HCT116 (cell line): ENCODE measurements around the gene FBXL19. TPM values are rescaled to one million over a fixed set of nuclear protein-coding genes. Genes with fewer than 3 reads are reported as not detected.

Experiments
- ATAC-seq: fragments of 200-7000 bp; cut with Tn5 transposase; 2 replicates; pipeline ENCODE4 v1.9.1; 2020; ENCODE audit warnings: mild to moderate bottlenecking, moderate library complexity
- BruUV-seq: library from RNA; stranded (reverse); fragments of 400-500 nt; replicated peaks from 2 replicates; lab custom pipeline; 2021; lab: Mats Ljungman, UMichigan
- CTCF ChIA-PET: fragments of 300-600 bp; sonication (Branson Sonifier 250); formaldehyde crosslinking; loops from one replicate; lab custom pipeline; 2021; ENCODE audit warnings: antibody characterized with exemption; lab: Charles Lee
- POLR2A ChIA-PET: fragments of 300-600, 350-600 bp; sonication (Branson Sonifier 250); formaldehyde crosslinking; loops from one replicate; lab custom pipeline; 2021; ENCODE audit warnings: antibody characterized with exemption; lab: Charles Lee
- RAD21 ChIA-PET, 2 experiments: fragments of 300-600 bp; sonication (Branson Sonifier 250); formaldehyde crosslinking; loops; one replicate each; lab custom pipeline; 2023; ENCODE audit warnings: low total read pairs in 2 of 2; ENCODE audit not compliant: uncharacterized antibody in 2 of 2, unreplicated experiment in 2 of 2, low non-redundant PET in 1 of 2; lab: Charles Lee
- DNase-seq: peaks from one replicate; pipeline ENCODE4 v3.0.0-alpha.2; 2010; ENCODE audit warnings: low read depth, low spot score
- H2AFZ ChIP-seq: fragments of 200-600 bp; shearing (Covaris generic), sonication (generic); 2 replicates; pipeline ENCODE4 v1.6.1; 2017; ENCODE audit warnings: low read depth, mixed run types, mixed read lengths, antibody characterized with exemption, low read length; ENCODE audit not compliant: poor library complexity, severe bottlenecking
- H3K27ac ChIP-seq: 2 replicates; pipeline ENCODE4 v1.5.1; 2012; ENCODE audit warnings: low read depth, low read length
- H3K27me3 ChIP-seq: fragments of 200-600 bp; sonication (generic); 2 replicates; pipeline ENCODE4 v1.6.1; 2016; ENCODE audit warnings: mixed run types, low read length, mixed read lengths; ENCODE audit not compliant: insufficient read depth
- H3K36me3 ChIP-seq, 2 experiments: fragments of 200-500 bp in 1 of 2; fragments of 200-600 bp in 1 of 2; sonication (Bioruptor generic) in 1 of 2; sonication (generic) in 1 of 2; 2 replicates each; pipeline versions ENCODE4 v1.5.1 to v1.6.1; 2014 to 2016; ENCODE audit warnings: low read length in 2 of 2, inconsistent platforms in 1 of 2, mixed read lengths in 1 of 2, mixed run types in 1 of 2; ENCODE audit not compliant: insufficient read depth in 2 of 2, control insufficient read depth in 1 of 2
- H3K4me1 ChIP-seq, 2 experiments: fragments of 200-600 bp in 1 of 2; sonication (generic) in 1 of 2; 2 replicates each; pipeline versions ENCODE4 v1.5.1 to v1.6.1; 2012 to 2017; ENCODE audit warnings: low read length in 2 of 2, inconsistent platforms in 1 of 2, mild to moderate bottlenecking in 1 of 2, mixed read lengths in 1 of 2, mixed run types in 1 of 2, moderate library complexity in 1 of 2; ENCODE audit not compliant: insufficient read depth in 2 of 2, control insufficient read depth in 1 of 2
- H3K4me2 ChIP-seq: fragments of 200-600 bp; sonication (generic); 2 replicates; pipeline ENCODE4 v1.6.1; 2017; ENCODE audit warnings: mixed run types, low read length, mixed read lengths
- H3K4me3 ChIP-seq, 2 experiments: fragments of 200-600 bp in 1 of 2; sonication (generic) in 1 of 2; replicated peaks in 1 of 2; 2 replicates each; pipeline ENCODE4 v1.5.1; 2011 to 2016; ENCODE audit warnings: low read length in 2 of 2, control low read depth in 1 of 2, low read depth in 1 of 2, mild to moderate bottlenecking in 1 of 2, mixed read lengths in 1 of 2, mixed run types in 1 of 2
- H3K79me2 ChIP-seq: fragments of 200-600 bp; sonication (generic); 2 replicates; pipeline ENCODE4 v1.6.1; 2017; ENCODE audit warnings: mild to moderate bottlenecking, mixed run types, low read length, moderate library complexity, mixed read lengths; ENCODE audit not compliant: insufficient read depth
- H3K9ac ChIP-seq: fragments of 200-600 bp; sonication (generic); 2 replicates; pipeline ENCODE4 v1.6.1; 2016; ENCODE audit warnings: low read length, mixed read lengths
- H3K9me2 ChIP-seq: fragments of 200-600 bp; sonication (generic), shearing (Covaris generic); 2 replicates; pipeline ENCODE4 v1.6.1; 2017; ENCODE audit warnings: mixed run types, mild to moderate bottlenecking, moderate library complexity; ENCODE audit not compliant: insufficient read depth
- H3K9me3 ChIP-seq, 2 experiments: fragments of 200-500 bp in 1 of 2; fragments of 200-600 bp in 1 of 2; sonication (Bioruptor generic) in 1 of 2; sonication (generic) in 1 of 2; 2 replicates each; pipeline ENCODE4 v1.6.1; 2014 to 2017; ENCODE audit warnings: low read length in 2 of 2, mixed read lengths in 2 of 2, inconsistent platforms in 1 of 2, low read depth in 1 of 2, mild to moderate bottlenecking in 1 of 2, mixed run types in 1 of 2, moderate library complexity in 1 of 2; ENCODE audit not compliant: control insufficient read depth in 1 of 2, insufficient read depth in 1 of 2
- H4K20me1 ChIP-seq: fragments of 200-600 bp; sonication (generic), shearing (Covaris generic); 2 replicates; pipeline ENCODE4 v1.6.1; 2017; ENCODE audit warnings: mixed run types, mild to moderate bottlenecking, moderate library complexity; ENCODE audit not compliant: insufficient read depth
- ATF3 ChIP-seq: IDR thresholded peaks from 2 replicates; pipeline ENCODE4 v1.6.1; 2012
- CBX3 ChIP-seq: IDR thresholded peaks from 2 replicates; pipeline ENCODE4 v1.6.1; 2012; ENCODE audit warnings: low read depth
- CTCF ChIP-seq, 3 experiments: fragments of 200-600 bp in 1 of 3; sonication (generic) in 1 of 3; IDR thresholded peaks in 2 of 3; conservative IDR thresholded peaks in 1 of 3; 2 replicates each; pipeline ENCODE4 v1.5.1; 2012 to 2017; ENCODE audit warnings: low read depth in 2 of 3, low read length in 2 of 3, antibody characterized with exemption in 1 of 3, borderline replicate concordance in 1 of 3, control low read depth in 1 of 3, mild to moderate bottlenecking in 1 of 3, mixed read lengths in 1 of 3, mixed run types in 1 of 3, moderate library complexity in 1 of 3; ENCODE audit not compliant: insufficient read depth in 1 of 3
- EGR1 ChIP-seq: IDR thresholded peaks from 2 replicates; pipeline ENCODE4 v1.6.1; 2012; ENCODE audit warnings: low read depth
- ELF1 ChIP-seq: IDR thresholded peaks from 2 replicates; pipeline ENCODE4 v1.6.1; 2012; ENCODE audit warnings: low read depth, borderline replicate concordance
- EZH2phosphoT487 ChIP-seq: fragments of 200-600 bp; IDR thresholded peaks from 2 replicates; pipeline ENCODE4 v1.6.1; 2018; ENCODE audit warnings: antibody characterized with exemption, borderline replicate concordance
- SRF ChIP-seq: IDR thresholded peaks from 2 replicates; pipeline ENCODE4 v1.6.1; 2012; ENCODE audit warnings: low read depth
- ZFX ChIP-seq: fragments of 450-650 bp; IDR thresholded peaks from 2 replicates; pipeline ENCODE4 v1.6.1; 2017
- intact Hi-C: fragments of 100-400 bp; cut with micrococcal nuclease; formaldehyde crosslinking; loops from 2 replicates; pipeline ENCODE4 v1.10.0; 2022
- total RNA-seq: library from RNA; stranded (reverse); gene quantifications from one replicate; pipeline ENCODE4 v1.2.1, GENCODE V29; 2021; ENCODE audit not compliant: unreplicated experiment
- TF ChIP-seq, protein P1 (sequence below): IDR thresholded peaks from 2 replicates; pipeline ENCODE4 v1.6.1; 2011; ENCODE audit warnings: mild to moderate bottlenecking, low read length, moderate library complexity; ENCODE audit not compliant: insufficient replicate concordance; ENCODE audit errors: extremely low read depth

The FBXL19 gene
- total RNA-seq, 1 experiment from 2014 or later = 45.2 TPM

- Histone ChIP-seq H2AFZ (no peak overlapping the region), H3K9me2 (no peaks in the 10 kb centered on the region), H3K27ac (no peak overlapping the region), H3K27me3 (no peaks in the 10 kb centered on the region), H3K79me2 (peaks cover 2% of the 10 kb centered on the region; the same call in 1 of the 2 replicates), H3K4me1 (no peaks in the 10 kb centered on the region), H3K9me3 (no peaks in the 10 kb centered on the region), H3K4me2 (no peak overlapping the region), H3K4me3 (no peak overlapping the region), H3K9ac (no peak overlapping the region), H4K20me1 (no peaks in the 10 kb centered on the region), H3K36me3 (peaks cover 54 to 62% of the 10 kb centered on the region in 2 experiments)
- RAD21 ChIA-PET = no interaction called here
- no peak for DNase-seq
- CTCF ChIA-PET = interaction anchor here (0.9 kb wide), 1 partner anchor 19 kb away, joined by 3 read pairs; the partner anchor contains the start of gene HSD3B7
- no peak for ATAC-seq
- no TSS peak for BruUV-seq
- POLR2A ChIA-PET = no interaction called here
- no peak for TF ChIP-seq ATF3
- no peak for TF ChIP-seq EZH2phosphoT487
- no peak for TF ChIP-seq CTCF (IDR thresholded peaks at IDR 0.05 in 2 of 3, conservative IDR thresholded peaks at IDR 0.05 in 1 of 3; ENCODE audit: borderline replicate concordance in 1 of 3, insufficient read depth in 1 of 3, low read depth in 2 of 3, low read length in 2 of 3)
- TF ChIP-seq ZFX = no peak
- TF ChIP-seq SRF = no peak
- TF ChIP-seq EGR1 = no peak
- TF ChIP-seq CBX3 = no peak
- TF ChIP-seq, protein P1, sequence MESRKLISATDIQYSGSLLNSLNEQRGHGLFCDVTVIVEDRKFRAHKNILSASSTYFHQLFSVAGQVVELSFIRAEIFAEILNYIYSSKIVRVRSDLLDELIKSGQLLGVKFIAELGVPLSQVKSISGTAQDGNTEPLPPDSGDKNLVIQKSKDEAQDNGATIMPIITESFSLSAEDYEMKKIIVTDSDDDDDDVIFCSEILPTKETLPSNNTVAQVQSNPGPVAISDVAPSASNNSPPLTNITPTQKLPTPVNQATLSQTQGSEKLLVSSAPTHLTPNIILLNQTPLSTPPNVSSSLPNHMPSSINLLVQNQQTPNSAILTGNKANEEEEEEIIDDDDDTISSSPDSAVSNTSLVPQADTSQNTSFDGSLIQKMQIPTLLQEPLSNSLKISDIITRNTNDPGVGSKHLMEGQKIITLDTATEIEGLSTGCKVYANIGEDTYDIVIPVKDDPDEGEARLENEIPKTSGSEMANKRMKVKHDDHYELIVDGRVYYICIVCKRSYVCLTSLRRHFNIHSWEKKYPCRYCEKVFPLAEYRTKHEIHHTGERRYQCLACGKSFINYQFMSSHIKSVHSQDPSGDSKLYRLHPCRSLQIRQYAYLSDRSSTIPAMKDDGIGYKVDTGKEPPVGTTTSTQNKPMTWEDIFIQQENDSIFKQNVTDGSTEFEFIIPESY = no peak
- no peak for TF ChIP-seq ELF1
- TF ChIP-seq, all 23 proteins: peak for 0
- intact Hi-C loops = no loop called here
Observed at GRCh38 chr16:30966033-30966619, 42.8 kb downstream of the FBXL19 start.
